Keratinocyte (primary cell): ENCODE measurements around the gene CASP4. TPM values are rescaled to one million over a fixed set of nuclear protein-coding genes. Genes with fewer than 3 reads are reported as not detected.

Experiments
- DNase-seq: peaks from one replicate; pipeline ENCODE4 v3.0.0-alpha.2; 2011; ENCODE audit warnings: low read depth, missing footprints, low spot score
- FAIRE-seq: peaks from 2 replicates; lab custom pipeline; 2011; peaks lifted over from hg19 to GRCh38; lab: Jason Lieb, UNC
- H2AFZ ChIP-seq: 2 replicates; pipeline ENCODE4 v1.6.0; 2012; ENCODE audit warnings: low read length, control low read depth, inconsistent platforms; ENCODE audit not compliant: control insufficient read depth
- H3K27ac ChIP-seq: 2 replicates; pipeline ENCODE4 v1.5.1; 2011; ENCODE audit warnings: low read length; ENCODE audit not compliant: control insufficient read depth, insufficient read depth
- H3K27me3 ChIP-seq: 3 replicates; pipeline ENCODE4 v1.6.0; 2011; ENCODE audit warnings: low read length; ENCODE audit not compliant: control insufficient read depth, insufficient read depth; ENCODE audit errors: extremely low read depth
- H3K36me3 ChIP-seq, 2 experiments: 2 replicates in 1 of 2; 3 replicates in 1 of 2; pipeline ENCODE4 v1.5.1; 2011; ENCODE audit warnings: low read length in 2 of 2, mild to moderate bottlenecking in 1 of 2; ENCODE audit not compliant: control insufficient read depth in 2 of 2, insufficient read depth in 2 of 2; ENCODE audit errors: extremely low read depth in 1 of 2
- H3K4me1 ChIP-seq: 3 replicates; pipeline ENCODE4 v1.5.1; 2011; ENCODE audit warnings: low read length; ENCODE audit not compliant: control insufficient read depth, insufficient read depth; ENCODE audit errors: extremely low read depth
- H3K4me2 ChIP-seq: 3 replicates; pipeline ENCODE4 v1.6.0; 2011; ENCODE audit warnings: low read depth, low read length; ENCODE audit not compliant: control insufficient read depth, insufficient read depth; ENCODE audit errors: extremely low read depth
- H3K4me3 ChIP-seq, 3 experiments: fragments of 200-600 bp in 1 of 3; sonication (generic) in 1 of 3; 2 replicates in 2 of 3; 3 replicates in 1 of 3; pipeline ENCODE4 v1.5.1; 2011 to 2016; ENCODE audit warnings: low read length in 3 of 3, mild to moderate bottlenecking in 3 of 3, control low read depth in 2 of 3, inconsistent platforms in 1 of 3, low read depth in 1 of 3, mixed read lengths in 1 of 3, mixed run types in 1 of 3, moderate library complexity in 1 of 3; ENCODE audit not compliant: control insufficient read depth in 2 of 3, insufficient read depth in 2 of 3; ENCODE audit errors: extremely low read depth in 1 of 3
- H3K79me2 ChIP-seq: 2 replicates; pipeline ENCODE4 v1.6.0; 2012; ENCODE audit warnings: low read length; ENCODE audit not compliant: control insufficient read depth, insufficient read depth
- H3K9ac ChIP-seq: 3 replicates; pipeline ENCODE4 v1.6.0; 2011; ENCODE audit warnings: low read length; ENCODE audit not compliant: control insufficient read depth, insufficient read depth; ENCODE audit errors: extremely low read depth
- H3K9me1 ChIP-seq: 3 replicates; pipeline ENCODE4 v1.6.0; 2011; ENCODE audit warnings: low read length; ENCODE audit not compliant: control insufficient read depth, insufficient read depth; ENCODE audit errors: extremely low read depth
- H3K9me3 ChIP-seq: 2 replicates; pipeline ENCODE4 v1.5.1; 2012; ENCODE audit warnings: low read depth, low read length; ENCODE audit not compliant: control insufficient read depth
- H4K20me1 ChIP-seq: 3 replicates; pipeline ENCODE4 v1.6.0; 2011; ENCODE audit warnings: low read length; ENCODE audit not compliant: control insufficient read depth, insufficient read depth; ENCODE audit errors: extremely low read depth
- EZH2 ChIP-seq: IDR thresholded peaks from one replicate; pipeline ENCODE4 v1.6.1; 2012; ENCODE audit warnings: inconsistent platforms, mild to moderate bottlenecking, low read length, moderate library complexity
- dilution Hi-C: fragments of 300-500 bp; cut with MboI; formaldehyde crosslinking; loops from one replicate; pipeline ENCODE4 v1.7.0; 2020; ENCODE audit warnings: low sequenced_read_pairs; ENCODE audit not compliant: extremely low pct_ligation_motif_present
- polyA plus RNA-seq, 5 experiments: library from polyadenylated mRNA; depleted of rRNA in 3 of 5; stranded (reverse) in 3 of 5; stranded (forward) in 1 of 5; unstranded in 1 of 5; fragments of >200 nt; gene quantifications; 1 replicate in 1 of 5; 2 replicates in 3 of 5; 3 replicates in 1 of 5; pipeline versions ENCODE4 v1.2.1 to v1.2.3, GENCODE V29; 2011 to 2012; ENCODE audit warnings: missing spikeins in 2 of 5, low read depth in 1 of 5, low replicate concordance in 1 of 5
- TF ChIP-seq, protein P1 (sequence below), 3 experiments: IDR thresholded peaks in 1 of 3; conservative IDR thresholded peaks in 1 of 3; optimal IDR thresholded peaks in 1 of 3; 2 replicates in 2 of 3; 3 replicates in 1 of 3; pipeline versions ENCODE3 to v1.5.1; 2011; ENCODE audit warnings: low read length in 3 of 3, mild to moderate bottlenecking in 3 of 3, moderate library complexity in 2 of 3, control low read depth in 1 of 3, inconsistent platforms in 1 of 3; ENCODE audit not compliant: insufficient read depth in 2 of 3; ENCODE audit errors: extremely low read depth in 1 of 3

The CASP4 gene
- polyA plus RNA-seq, 1 donor (not counting 4 experiments of a cell fraction or from before 2014, with no cell fraction given), result 127 TPM

DNA sequence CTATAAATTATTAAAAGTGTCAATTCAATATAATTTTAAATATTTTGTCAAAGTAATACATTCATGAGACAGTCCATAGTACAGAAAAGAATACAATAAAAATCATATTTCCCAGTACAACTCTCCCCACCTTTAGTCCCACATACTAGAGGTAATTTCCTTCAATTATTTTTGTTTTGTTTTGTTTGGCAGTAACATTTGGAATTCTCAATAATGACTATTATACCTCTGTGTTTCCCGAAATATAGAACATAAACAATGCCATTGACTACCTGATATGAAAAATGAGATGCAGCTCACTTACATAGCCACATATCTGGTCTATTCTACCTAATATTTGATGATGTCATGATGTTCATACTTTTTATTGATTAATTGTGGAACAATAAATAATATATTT, 24.4 kb upstream of the CASP4 start:
- Histone ChIP-seq H3K27ac (no peak overlapping the region), H3K4me3 (no peak overlapping the region), H3K9me1 (no peaks in the 10 kb centered on the region), H3K9me3 (no peaks in the 10 kb centered on the region), H3K79me2 (no peaks in the 10 kb centered on the region), H4K20me1 (no peaks in the 10 kb centered on the region), H3K27me3 (no peaks in the 10 kb centered on the region), H3K4me1 (no peaks in the 10 kb centered on the region), H3K36me3 (no peaks in the 10 kb centered on the region), H3K9ac (no peak overlapping the region), H2AFZ (no peak overlapping the region), H3K4me2 (no peak overlapping the region)
- DNase-seq, result no peak
- FAIRE-seq, result no peak
- dilution Hi-C loops, result no loop called here
- TF ChIP-seq EZH2, result no peak
- TF ChIP-seq, protein P1, sequence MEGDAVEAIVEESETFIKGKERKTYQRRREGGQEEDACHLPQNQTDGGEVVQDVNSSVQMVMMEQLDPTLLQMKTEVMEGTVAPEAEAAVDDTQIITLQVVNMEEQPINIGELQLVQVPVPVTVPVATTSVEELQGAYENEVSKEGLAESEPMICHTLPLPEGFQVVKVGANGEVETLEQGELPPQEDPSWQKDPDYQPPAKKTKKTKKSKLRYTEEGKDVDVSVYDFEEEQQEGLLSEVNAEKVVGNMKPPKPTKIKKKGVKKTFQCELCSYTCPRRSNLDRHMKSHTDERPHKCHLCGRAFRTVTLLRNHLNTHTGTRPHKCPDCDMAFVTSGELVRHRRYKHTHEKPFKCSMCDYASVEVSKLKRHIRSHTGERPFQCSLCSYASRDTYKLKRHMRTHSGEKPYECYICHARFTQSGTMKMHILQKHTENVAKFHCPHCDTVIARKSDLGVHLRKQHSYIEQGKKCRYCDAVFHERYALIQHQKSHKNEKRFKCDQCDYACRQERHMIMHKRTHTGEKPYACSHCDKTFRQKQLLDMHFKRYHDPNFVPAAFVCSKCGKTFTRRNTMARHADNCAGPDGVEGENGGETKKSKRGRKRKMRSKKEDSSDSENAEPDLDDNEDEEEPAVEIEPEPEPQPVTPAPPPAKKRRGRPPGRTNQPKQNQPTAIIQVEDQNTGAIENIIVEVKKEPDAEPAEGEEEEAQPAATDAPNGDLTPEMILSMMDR (optimal IDR thresholded peaks at IDR 0.05 in 1 of 3, IDR thresholded peaks at IDR 0.05 in 1 of 3, conservative IDR thresholded peaks at IDR 0.05 in 1 of 3; ENCODE audit: extremely low read depth in 1 of 3, insufficient read depth in 2 of 3, low read length in 3 of 3), result no peak

DNA sequence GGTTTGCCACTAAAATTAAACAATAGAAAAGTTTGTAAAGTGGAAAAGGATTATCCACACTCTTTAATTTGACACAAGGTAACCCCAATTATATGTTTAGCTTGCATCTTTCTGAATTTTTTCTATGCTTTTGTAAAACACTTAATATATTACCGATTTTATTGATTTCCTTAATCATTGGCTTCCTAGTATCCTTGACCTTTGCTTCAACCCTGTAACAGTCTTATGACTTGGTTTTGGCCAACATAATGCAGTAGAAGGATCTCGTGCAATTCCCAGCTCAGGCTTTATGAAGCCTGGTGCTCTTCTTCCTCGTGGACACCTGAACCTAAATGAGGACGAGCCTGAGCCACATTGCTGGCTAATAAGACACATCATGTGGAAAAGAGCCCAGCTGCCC, 23.6 kb upstream of the CASP4 start:
- no peaks in the 10 kb centered on the region for H3K79me2 ChIP-seq
- no peaks in the 10 kb centered on the region for H3K9me3 ChIP-seq
- H3K4me3 ChIP-seq, result no peak overlapping the region
- no peaks in the 10 kb centered on the region for H4K20me1 ChIP-seq
- H3K4me2 ChIP-seq, result no peak overlapping the region
- no peak for TF ChIP-seq EZH2
- dilution Hi-C loops, result no loop called here
- no peak overlapping the region for H3K27ac ChIP-seq
- DNase-seq (no peak), FAIRE-seq (no peak)
- H3K9me1 ChIP-seq, result no peaks in the 10 kb centered on the region
- no peaks in the 10 kb centered on the region for H3K27me3 ChIP-seq
- H3K9ac ChIP-seq, result no peak overlapping the region
- H3K4me1 ChIP-seq, result no peaks in the 10 kb centered on the region
- no peaks in the 10 kb centered on the region for H3K36me3 ChIP-seq
- no peak overlapping the region for H2AFZ ChIP-seq

DNA sequence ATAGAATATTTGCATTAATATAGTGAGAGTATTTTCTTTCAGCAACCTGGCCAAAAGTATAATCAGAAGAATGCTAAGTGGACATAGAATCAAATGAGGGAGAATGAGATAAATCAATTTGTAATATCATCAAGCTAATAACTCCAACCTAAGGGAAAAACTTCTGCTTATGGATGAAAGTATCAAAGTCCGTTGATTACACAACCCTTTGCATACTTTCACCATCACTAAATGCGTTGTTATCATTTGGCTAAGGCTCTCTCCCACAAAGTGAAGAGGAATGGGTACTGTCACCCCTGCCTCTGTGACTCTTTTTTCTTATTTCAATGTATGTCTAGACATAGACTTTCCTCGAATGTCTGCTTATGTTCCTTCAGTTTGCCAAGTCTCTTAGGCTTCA, 16.4 kb upstream of the CASP4 start:
- TF ChIP-seq EZH2, result no peak
- TF ChIP-seq, protein P1 (optimal IDR thresholded peaks at IDR 0.05 in 1 of 3, IDR thresholded peaks at IDR 0.05 in 1 of 3, conservative IDR thresholded peaks at IDR 0.05 in 1 of 3; ENCODE audit: extremely low read depth in 1 of 3, insufficient read depth in 2 of 3, low read length in 3 of 3), result no peak
- Histone ChIP-seq H3K4me3 (no peak overlapping the region), H3K9me1 (no peaks in the 10 kb centered on the region), H3K4me1 (no peaks in the 10 kb centered on the region), H3K9ac (no peak overlapping the region), H3K27me3 (no peaks in the 10 kb centered on the region), H3K36me3 (no peaks in the 10 kb centered on the region), H3K4me2 (no peak overlapping the region), H3K9me3 (no peaks in the 10 kb centered on the region), H3K79me2 (no peaks in the 10 kb centered on the region), H3K27ac (no peak overlapping the region), H4K20me1 (no peaks in the 10 kb centered on the region), H2AFZ (no peak overlapping the region)
- FAIRE-seq (no peak), DNase-seq (no peak)
- dilution Hi-C loops, result no loop called here
